Bronchus fibroblast of lung (primary cell): ENCODE measurements around the gene MED31. TPM values are rescaled to one million over a fixed set of nuclear protein-coding genes. Genes with fewer than 3 reads are reported as not detected.

ENCODE experiments used
- total RNA-seq: library from RNA; depleted of rRNA; stranded (reverse); fragments of >200 nt; gene quantifications from 2 replicates; pipeline ENCODE4 v1.2.3, GENCODE V29; 2015

Gene MED31
- total RNA-seq = 8.6 and 14.1 TPM in 2 replicates

DNA sequence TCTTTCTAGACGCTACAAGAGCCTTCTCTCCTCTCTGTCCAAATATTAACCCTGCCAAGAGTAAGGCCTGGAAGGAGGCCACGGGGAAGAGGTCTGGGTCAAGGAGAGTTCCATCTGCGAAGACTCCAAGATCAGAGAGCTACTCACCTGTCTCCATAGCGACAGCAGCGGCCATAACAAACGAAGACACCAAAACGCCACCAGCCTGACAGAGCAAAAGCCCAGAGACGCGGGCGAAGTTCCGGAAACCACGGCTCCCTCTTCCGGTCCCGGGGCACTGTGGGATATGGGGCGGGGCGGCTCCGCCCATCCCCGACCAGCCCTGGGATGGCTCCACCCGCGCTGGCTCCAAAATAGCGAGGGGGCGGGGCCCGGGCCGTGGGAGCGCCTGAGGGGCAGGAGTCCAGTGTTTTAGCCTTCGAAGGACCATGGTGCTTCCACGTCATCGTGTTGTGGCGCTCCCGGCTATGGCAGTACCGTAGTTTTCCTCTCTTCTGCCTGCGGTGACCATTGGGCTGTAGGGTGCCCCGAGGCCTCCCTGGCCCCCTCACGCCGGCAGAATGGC lies at the start of gene MED31, which contains the start of gene C17orf100:
TSS of gene MED31 (minus strand) at position 252 of the 565 bp plus-strand sequence. CDS start at position 175, 77 bp downstream.
TSS of gene C17orf100 (plus strand) at position 409 of the 565 bp plus-strand sequence. CDS start at position 561, 152 bp downstream.

DNA sequence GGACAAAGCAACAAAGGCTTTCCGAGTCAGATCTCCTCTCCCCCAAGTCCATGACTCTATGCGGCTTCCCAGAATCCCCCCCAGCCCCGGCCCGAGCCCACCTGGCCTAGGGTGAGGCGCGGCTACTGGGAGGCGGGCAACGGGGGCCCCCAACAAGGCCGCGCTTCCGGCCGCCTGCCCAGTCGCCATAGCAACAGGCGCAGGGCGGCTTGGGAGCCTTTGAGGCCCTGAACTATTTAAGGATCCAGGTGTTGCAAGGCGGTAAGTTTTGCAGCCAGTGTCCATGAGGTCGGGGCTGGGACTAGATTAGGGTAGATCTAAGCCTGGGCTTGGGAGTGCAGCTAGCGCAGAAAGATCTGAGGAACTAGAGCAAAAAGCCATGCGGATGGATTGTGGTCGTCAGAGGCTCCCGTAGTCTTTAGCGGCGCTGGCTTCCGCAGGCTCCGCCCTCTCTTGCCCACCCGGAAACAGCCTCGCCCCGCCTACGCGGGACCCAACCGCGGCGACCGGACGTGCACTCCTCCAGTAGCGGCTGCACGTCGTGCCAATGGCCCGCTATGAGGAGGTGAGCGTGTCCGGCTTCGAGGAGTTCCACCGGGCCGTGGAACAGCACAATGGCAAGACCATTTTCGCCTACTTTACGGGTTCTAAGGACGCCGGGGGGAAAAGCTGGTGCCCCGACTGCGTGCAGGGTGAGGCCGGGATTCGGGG lies 10.7 kb downstream of the MED31 start, which contains the start of the genes KIAA0753 and TXNDC17:
TSS of gene KIAA0753 (minus strand) at position 176 of the 711 bp plus-strand sequence. CDS start 5,608 bp downstream, outside the sequence.
TSS of gene TXNDC17 (plus strand) at position 525 of the 711 bp plus-strand sequence. CDS start at position 548, 23 bp downstream.

Other genes with a start within 250 kb of the MED31 start
- gene AIPL1, start 216.5 kb downstream of the MED31 start, total RNA-seq = not detected in 2 replicates
- gene PIMREG, start 207.2 kb downstream of the MED31 start, total RNA-seq = 67.5 and 81.5 TPM in 2 replicates
- 0.59 and 0.67 TPM in 2 replicates for gene PITPNM3, start 95.0 kb downstream of the MED31 start, total RNA-seq
- 8.4 and 8.8 TPM in 2 replicates for gene KIAA0753, start 10.9 kb downstream of the MED31 start, total RNA-seq
- gene TXNDC17, start 10.5 kb downstream of the MED31 start, total RNA-seq = 204 and 314 TPM in 2 replicates
- 1.2 and 1.3 TPM in 2 replicates for gene C17orf100, start 157 bp upstream of the MED31 start, total RNA-seq
- not detected in 2 replicates for gene SLC13A5, start 61.8 kb upstream of the MED31 start, total RNA-seq
- 0.59 and 1.5 TPM in 2 replicates for gene XAF1, start 104.4 kb upstream of the MED31 start, total RNA-seq
- under 0.01 and 0.34 TPM in 2 replicates for gene FBXO39, start 124.6 kb upstream of the MED31 start, total RNA-seq
- gene TEKT1, start 180.1 kb upstream of the MED31 start, total RNA-seq = not detected in 2 replicates